ENCODE data around the gene BANF1.

BANF1 gene

DNA sequence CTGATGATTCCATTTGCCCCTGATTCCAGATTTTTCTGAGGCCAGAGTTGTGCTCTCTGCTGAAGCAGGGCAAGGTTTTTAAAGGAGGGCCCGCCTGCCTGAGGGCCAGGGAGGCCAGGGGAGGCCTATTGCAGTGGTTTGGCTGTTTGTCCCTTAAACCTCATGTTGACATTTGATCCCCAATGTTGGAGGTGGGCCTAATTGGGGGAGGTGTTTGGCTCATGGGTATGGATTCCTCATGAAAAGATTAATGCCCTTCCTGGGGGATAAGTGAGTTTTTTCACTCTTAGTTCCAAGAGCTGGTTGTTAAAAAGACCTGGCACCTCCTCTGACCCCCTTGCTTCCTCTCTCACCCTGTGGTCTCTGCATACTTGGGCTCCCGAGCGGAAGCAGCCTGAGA is 37.5 kb downstream of the BANF1 start:
- DNase-seq (ENCODE audit: low spot score): no peak

DNA sequence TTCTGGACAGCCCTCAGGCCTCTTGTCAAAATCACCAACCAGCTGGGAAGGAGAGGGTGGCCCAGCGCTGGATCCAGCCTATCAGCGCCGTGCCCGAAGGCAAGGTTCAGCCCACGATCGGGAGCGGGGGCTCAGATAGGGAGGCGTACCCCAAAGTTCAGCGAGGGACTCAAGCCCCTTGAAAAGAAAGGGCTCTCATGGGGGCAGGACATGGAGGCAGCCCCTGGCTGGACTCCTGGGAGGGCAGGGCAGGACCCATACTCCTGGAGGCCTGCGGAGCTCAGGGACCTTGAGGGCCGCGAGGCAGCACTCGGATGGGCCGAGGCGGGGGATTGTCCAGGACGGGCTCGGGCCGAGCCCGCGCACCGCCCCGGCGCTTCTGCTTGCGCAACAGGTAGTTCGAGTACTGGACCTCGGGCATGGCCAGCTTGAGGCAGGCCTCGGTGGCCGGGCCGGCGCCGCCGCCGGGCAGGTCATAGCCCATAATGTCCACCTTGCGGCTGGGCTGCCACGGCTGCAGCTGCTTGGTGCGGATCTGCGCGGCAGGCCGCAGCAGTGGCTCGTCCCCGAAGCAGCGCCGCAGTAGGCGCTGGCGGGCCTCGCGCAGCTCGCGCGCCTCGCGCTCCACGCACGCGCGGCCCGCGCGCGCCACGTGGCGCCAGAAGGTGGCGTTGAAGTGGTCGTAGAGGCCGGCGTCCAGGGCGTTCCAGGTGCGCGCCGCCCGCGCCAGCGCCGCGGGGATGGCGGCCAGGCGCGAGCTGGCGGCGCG is 40.1 kb downstream of the BANF1 start:
- no peak for DNase-seq (ENCODE audit: low spot score)

DNA sequence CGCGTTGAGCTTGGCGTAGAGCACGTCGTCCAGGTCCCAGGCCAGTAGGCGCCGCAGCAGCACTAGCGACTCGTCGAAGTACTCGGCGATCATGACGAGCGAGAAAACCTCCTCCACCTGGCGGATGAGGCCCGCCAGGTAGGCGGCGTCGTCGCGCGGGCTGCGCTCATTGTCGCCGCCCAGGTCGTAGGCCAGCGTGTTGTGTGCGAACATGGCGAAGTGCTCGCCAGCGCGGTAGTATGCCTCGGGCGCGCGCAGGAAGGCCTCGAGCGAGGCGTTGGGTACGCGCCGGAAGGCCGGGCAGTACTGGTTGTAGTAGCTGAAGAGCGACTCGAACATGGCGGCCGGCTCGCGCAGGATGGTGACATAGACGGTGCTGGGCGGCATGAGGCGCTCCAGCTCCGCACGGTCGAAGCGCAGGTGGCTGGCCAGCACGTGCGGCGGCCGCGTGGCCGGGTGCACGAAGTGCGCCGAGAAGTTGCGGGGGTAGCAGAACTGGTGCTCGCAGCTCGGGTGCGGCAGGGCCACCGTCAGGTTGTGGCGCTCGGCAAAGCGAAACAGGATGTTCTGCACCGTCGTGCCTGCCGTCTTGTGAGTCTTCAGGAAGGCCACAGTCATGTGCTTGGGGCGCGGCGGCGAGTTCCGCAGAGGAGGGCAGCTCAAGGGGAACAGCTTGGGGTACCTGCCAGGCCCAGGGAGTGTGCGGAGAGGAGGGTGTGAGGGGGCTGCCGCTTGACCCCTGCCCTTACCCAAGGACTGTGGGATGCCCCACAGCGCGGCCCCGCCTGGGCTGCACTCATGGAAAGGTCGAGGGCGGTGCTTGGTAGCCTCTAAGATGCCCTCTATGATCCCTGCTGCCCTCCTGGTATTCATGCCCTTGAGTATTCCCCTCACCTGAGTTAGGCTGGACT is 40.9 kb downstream of the BANF1 start:
- no peak for DNase-seq (ENCODE audit: low spot score)

DNA sequence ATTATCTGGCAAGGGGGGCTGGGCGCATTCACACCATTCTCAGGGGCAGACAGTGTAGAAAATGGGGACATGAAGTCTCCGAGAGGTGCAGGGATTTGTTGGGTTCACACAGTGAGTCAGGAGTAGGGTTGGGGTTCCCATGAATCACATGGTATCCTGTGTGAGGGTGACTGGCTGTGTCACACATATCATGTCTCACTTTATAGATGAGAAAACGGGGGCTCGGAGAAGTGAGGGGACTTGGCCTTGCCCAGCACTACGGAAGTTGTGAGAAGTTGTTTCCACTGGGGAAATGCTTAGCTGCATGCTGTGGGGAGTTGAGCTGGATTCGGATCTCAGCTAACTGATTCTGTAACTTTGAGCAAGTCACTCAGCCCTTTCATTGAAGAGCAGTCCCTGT is 42.5 kb downstream of the BANF1 start:
- no peak for DNase-seq (ENCODE audit: low spot score)

DNA sequence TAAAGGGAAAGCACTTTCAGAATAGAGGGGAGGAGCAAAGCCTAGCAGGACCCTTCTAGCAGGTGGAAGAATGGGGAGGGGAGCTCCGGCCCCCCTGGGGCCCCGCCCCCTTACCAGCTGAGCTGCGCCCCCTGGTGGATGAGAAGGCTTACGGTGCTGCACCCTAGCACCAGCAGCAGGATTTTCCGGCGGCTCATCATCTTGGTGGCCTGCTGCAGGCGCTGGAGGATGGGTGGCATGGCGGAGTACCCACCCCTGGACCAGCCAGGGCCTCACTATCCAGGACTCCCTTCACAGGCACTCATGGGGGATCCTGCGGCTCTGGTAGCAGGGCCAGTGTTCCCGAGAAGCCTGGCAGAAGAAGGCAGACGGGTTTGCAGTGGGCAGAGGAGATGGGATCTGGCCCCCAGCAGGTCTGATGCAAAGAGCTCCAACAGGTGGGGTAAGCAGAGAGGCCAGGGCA is 42.9 kb downstream of the BANF1 start:
- DNase-seq (ENCODE audit: low spot score): peak; percentile 93

DNA sequence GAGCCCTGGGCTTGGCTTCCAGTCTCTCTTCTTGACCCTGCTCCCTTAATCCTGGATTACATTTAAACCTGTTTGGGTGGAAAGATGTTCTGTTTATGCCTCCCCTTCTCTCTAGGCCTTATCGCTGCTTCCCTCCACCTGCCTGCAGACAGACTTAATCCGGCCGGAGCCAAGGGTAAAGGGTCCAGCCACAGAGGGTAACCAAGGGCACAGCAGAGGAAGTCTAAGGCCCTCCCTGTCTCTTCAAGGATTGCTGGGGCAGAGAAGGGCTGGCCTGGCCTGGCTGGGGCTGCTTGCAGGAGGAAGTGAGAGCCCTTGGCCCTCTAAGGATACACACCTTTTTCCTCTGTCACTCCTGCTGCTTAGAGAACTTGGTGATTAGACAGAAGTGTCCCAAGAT is 44.6 kb downstream of the BANF1 start:
- no peak for DNase-seq (ENCODE audit: low spot score)

DNA sequence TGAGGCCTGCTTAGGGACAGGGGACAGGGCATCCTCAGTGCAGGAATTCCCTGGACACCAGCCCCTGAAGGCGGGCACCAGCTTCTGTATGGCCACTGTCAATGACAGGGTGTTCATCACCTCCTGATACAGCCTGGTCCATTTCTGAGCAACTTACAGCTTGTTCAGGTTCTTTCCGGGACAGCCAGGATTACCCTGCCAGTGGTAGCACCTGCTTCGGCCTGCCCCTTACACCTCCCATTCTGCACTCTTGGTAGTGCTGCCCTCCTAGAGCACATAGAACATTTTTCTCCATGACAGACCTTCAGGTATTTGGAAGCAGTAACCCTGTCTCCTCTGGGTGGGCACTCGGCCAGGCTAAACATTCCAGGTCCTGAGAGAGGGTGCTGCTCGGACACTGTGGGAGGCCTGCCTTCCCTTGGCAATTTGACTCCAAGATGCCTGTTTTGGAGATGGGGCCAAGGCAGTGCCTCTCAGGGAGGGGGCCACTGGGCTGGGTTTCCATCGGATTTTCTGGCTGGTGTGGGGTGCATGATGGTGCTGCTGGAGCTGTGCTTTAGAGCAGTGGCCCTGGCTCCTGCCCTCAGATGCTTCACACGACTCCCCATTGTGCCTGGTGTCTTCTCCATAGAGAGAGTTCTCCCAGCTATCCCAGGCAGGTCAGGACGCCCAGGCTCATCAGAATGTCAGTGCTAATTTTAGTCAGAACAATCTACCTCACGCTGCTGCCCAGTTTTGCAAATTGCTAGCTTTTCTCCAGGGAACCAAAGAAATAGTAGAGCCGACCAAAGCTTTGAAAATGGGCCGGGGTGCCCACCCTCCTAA is 45.5 kb downstream of the BANF1 start:
- no peak for DNase-seq (ENCODE audit: low spot score)

DNA sequence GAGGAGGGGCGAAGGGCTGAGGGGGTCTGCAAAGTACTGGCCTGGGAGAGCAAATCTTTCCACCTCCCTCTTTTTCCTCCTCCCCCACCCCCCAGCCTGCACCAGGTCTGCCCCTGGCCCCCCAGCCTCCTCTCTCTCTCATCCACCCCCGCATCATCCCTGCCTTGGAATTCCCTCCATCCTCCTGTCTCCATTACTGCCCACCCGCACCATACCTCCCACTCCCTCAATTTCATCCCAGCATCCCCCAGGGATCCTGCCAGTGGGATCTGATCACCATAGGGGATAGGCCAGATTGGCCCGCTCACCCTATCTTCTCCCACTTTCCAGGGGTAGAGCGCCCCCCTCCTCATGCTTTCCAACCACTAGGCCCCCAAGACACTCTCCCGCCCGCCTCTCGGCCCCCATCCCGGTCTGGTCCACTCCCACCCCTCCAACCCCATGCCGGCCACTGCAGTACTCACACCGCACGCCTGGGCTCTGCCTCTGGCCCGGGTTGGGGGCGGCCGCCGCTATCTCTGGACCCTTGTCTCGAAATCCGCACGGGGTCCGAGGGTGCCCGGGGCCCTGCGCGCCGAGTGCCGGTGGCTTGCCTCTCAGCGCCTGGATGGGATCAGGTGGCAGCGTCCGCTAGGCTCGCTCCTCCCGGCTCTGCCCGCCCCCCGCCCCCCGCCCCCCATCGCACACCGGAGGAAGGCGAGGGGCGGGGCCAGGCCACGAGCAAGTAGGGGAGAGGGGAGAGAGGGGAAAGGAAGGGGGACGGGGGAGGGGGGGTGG is 46.4 kb downstream of the BANF1 start, which contains the start of gene GAL3ST3:
Gene GAL3ST3 (minus strand): TSS at position 615 of the 777 bp plus-strand sequence. CDS start 3,746 bp downstream, outside the sequence.
- no peak for DNase-seq (ENCODE audit: low spot score)

DNA sequence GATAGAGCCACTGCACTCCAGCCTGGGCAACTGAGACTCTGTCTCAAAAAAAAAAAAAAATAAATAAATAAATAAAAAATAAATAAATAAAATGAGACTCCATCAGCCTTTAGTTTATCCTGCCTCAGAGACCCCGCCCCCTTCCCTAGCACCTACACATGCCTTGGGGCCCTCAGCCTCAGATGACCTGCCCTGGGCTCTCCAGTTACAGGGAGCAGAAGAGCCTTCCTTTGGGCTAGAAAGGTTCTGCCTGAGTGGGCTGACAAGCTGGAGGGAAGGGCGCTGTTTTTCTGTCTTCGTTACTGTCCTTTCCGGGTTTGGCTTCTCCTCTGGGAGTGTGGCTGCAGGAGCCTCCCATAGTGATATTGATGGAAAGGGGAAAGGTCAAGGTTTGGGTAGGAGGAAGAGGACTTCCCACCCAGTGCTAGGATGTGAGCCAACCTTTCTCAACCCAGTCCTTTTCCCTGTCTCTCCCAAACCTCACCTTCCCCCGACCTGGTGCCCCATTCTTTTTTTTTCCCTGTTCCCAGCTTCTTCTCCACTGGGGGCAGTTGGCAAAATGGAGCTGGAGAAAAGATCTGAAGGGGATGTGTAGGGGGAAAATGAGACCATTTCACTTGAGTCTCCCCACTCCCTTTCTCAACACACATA is 48.4 kb downstream of the BANF1 start:
- no peak for DNase-seq (ENCODE audit: low spot score)

DNA sequence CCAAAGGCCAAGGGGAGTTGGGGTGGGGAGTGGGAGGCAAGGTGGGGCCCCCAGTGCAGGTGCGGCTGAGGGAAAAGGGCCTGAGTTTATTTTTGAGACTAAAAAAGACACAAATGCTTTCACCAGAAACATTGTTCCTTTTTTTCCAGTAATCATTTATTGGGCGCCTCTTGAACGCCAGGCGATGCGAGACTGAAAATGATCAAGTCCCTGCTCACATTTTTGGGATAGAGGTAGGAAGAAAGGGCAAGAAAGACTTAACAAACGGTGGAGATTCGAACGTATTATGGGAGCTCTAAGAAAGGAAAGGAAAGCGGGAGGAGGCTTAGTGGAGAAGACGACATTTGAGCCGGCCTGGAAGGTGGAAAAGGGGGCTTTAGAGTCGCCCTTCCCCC is 49.1 kb downstream of the BANF1 start:
- DNase-seq (ENCODE audit: low spot score): no peak

DNA sequence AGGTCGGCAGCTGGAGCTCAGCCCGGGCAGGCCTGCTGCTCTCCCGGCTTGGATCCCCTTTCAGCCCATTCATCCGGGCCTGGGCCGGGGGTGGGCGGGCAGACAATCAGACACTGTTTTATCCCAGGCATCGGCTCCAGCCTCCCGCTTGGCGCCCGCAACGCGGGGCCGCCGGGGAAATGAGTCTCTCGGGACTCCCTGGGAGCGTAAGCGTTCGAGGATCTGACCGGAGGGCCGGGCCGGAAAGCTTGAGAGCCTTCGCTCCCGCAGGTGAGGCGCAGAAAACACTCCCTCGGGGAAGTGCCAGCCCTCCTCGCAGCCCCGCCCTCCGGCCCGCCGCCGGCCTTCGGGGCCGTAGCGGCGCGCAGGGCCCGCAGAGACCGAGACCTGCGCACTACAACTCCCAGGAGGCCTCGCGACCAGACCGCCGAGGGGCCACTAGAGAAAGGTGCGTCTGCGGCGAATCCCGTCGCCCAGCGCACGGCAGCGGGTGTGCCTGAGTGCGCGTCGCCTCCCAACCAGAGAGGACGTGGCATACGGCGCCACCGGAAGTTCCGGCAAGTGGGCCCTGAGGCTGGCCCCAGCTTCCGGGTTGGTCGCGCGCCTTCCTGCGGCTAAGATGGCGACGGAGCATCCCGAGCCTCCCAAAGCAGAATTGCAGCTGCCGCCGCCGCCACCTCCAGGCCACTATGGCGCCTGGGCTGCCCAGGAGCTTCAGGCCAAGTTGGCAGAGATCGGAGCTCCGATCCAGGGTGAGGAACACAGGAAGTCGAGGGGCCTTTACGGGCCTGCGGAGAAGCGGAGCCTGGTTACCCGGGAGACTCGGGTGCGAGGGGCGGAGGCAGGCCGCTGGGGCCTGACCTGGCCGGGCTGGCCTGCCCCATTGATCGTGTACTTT is 49.7 kb downstream of the BANF1 start, which contains the start of gene SF3B2:
Gene SF3B2 (plus strand): TSS at position 599 of the 898 bp plus-strand sequence. CDS start 21 bp downstream, at position 620.
- peak; percentile 98 for DNase-seq (ENCODE audit: low spot score)

DNA sequence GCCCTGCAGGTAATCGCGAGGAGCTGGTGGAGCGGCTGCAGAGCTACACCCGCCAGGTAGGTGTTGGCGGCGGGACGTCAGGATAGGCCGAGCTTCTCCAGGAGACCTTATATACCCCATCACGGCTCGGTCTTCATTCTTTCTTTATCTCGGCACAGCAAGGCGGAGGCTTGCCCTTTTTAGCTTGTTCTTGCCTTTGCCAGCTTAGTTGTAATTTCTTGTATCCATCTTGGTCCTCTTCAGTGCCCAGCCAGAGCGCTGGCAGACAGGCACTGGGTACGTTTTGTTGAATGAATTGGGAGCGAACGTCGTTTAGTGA is 50.3 kb downstream of the BANF1 start:
- DNase-seq (ENCODE audit: low spot score): no peak

Measured in AG20443 (cell line).